AG10803 (cell line): ENCODE data around the gene PTPRR.

Experiments
- DNase-seq: peaks from one replicate; pipeline ENCODE4 v3.0.0; 2010; ENCODE audit warnings: low read depth
- H3K4me3 ChIP-seq: 2 replicates; pipeline ENCODE4 v1.5.1; 2011; ENCODE audit warnings: mild to moderate bottlenecking, low read length, control low read depth
- TF ChIP-seq, protein P1 (sequence below): conservative IDR thresholded peaks from 2 replicates; pipeline ENCODE4 v1.5.1; 2011; ENCODE audit warnings: mild to moderate bottlenecking, low read length, control low read depth, inconsistent platforms

PTPRR gene

DNA sequence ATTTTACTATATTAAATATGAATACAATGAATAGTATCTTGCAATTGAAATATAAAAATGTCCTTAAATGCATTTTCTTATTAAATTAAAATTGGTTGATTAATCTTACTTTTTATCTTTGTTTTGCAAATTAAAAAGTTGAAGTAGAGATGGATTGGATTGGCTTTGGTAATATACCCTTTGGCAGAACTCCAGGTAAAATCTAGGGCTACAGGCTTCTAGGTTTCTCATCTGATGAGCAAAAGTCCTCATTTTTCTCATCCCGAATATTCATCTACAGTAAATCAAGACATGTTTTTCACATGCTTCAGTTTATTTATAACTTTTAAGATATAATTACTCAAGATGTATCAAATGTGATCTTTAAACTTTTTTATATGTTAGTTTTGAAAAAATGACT is 2.2 kb downstream of the PTPRR start:
- TF ChIP-seq, protein P1, sequence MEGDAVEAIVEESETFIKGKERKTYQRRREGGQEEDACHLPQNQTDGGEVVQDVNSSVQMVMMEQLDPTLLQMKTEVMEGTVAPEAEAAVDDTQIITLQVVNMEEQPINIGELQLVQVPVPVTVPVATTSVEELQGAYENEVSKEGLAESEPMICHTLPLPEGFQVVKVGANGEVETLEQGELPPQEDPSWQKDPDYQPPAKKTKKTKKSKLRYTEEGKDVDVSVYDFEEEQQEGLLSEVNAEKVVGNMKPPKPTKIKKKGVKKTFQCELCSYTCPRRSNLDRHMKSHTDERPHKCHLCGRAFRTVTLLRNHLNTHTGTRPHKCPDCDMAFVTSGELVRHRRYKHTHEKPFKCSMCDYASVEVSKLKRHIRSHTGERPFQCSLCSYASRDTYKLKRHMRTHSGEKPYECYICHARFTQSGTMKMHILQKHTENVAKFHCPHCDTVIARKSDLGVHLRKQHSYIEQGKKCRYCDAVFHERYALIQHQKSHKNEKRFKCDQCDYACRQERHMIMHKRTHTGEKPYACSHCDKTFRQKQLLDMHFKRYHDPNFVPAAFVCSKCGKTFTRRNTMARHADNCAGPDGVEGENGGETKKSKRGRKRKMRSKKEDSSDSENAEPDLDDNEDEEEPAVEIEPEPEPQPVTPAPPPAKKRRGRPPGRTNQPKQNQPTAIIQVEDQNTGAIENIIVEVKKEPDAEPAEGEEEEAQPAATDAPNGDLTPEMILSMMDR: no peak
- no peak overlapping the region for H3K4me3 ChIP-seq
- DNase-seq: no peak

DNA sequence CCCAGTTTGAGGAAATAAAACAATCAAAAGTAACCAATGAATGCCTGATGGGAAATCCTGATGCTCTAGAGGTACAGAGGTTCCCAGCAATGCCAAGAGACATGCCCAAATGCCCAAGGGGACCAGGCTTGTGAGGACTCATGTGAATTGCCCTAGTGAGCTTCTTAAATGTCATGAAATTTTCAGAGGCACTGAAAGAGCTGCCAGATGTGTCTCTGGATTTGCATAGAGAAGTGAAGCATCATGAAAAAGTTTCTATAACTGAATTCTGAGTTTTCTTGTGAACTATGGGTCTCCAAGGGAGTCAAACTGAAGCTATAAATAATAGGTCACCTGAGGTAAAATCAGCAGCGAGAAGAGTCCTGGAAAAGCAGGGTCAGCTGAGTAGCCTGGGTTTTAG is 9.9 kb downstream of the PTPRR start:
- no peak for DNase-seq
- TF ChIP-seq, protein P1: no peak

DNA sequence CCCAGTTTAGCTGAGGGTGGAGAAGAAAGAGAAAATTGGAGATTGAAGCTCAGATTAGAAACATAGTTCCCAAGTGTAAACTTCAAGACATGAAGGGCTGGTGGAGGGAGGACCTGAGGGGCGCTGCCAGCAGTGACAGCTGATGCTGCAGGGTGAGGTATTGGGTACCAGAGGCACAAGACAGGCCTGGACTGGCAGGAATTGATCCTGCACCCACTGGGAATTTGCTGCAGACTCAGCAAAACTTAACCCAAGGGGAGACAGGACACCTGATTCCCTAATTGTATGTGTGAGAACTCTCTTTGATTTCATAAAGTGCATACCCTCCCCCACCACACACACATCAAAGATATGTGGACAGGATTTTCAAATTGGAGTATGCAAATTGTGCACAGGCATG is 11.6 kb downstream of the PTPRR start:
- no peak for DNase-seq
- no peak overlapping the region for H3K4me3 ChIP-seq
- TF ChIP-seq, protein P1: no peak

More for the DNA sequence above, 9.9 kb downstream of the PTPRR start:
- no peak overlapping the region for H3K4me3 ChIP-seq

DNA sequence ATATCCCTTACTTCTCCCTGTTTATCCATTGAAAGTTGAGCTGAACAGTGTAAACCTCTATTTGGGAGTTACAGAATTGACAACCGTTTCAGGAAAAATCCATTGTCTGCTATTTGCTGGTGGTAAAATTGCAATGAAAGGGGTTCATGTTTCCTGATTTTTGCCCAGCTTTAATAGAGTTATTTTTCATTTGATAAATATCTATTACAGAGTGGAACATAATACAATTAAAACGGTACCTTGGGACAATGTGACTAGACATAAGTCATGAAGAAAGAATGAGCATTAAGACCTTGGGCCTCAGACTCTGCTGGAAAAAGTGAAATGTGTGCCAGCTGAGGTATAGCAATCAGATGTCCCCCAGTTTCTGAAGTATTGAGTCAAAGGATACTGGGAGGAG is 13.1 kb downstream of the PTPRR start:
- TF ChIP-seq, protein P1: no peak
- no peak for DNase-seq
- H3K4me3 ChIP-seq: no peak overlapping the region

DNA sequence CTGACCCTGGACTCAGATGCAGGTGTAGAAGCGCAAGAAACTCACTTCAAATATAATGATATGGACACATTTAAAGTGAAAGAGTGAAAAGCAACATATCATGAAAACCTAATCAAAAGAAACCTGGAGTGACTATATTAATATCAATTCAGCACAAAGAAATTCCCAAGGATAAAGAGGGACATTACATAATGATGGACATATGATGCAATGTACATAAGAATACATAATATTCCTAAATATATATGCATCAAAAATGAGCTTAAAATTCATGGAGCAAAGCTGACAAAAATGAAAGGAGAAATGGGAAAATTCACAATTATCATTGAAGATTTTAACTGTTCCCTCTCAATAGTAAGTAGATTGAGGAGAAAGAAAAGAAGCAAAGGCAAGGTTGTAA is 24.6 kb downstream of the PTPRR start:
- DNase-seq: no peak
- no peak overlapping the region for H3K4me3 ChIP-seq
- TF ChIP-seq, protein P1: no peak

DNA sequence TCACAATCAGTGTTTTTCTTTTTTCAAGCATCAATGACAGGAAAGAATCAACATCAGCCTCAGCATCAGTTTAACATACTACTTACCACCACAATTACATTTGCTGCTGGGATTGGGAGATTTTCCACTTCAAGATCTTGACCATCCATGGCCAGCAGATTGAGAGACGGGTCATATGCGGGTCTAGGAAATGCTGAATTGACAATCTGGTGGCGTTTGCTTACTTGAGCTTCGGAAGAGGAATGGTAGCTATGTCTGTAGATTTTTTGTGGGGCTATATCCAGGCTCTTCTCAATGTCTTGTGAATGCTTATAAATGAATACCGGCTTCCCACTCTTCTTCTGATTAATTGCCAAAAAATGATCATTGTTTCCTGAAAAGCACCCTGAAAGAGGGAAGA is 27.9 kb downstream of the PTPRR start:
- H3K4me3 ChIP-seq: no peak overlapping the region
- TF ChIP-seq, protein P1: no peak
- DNase-seq: no peak

DNA sequence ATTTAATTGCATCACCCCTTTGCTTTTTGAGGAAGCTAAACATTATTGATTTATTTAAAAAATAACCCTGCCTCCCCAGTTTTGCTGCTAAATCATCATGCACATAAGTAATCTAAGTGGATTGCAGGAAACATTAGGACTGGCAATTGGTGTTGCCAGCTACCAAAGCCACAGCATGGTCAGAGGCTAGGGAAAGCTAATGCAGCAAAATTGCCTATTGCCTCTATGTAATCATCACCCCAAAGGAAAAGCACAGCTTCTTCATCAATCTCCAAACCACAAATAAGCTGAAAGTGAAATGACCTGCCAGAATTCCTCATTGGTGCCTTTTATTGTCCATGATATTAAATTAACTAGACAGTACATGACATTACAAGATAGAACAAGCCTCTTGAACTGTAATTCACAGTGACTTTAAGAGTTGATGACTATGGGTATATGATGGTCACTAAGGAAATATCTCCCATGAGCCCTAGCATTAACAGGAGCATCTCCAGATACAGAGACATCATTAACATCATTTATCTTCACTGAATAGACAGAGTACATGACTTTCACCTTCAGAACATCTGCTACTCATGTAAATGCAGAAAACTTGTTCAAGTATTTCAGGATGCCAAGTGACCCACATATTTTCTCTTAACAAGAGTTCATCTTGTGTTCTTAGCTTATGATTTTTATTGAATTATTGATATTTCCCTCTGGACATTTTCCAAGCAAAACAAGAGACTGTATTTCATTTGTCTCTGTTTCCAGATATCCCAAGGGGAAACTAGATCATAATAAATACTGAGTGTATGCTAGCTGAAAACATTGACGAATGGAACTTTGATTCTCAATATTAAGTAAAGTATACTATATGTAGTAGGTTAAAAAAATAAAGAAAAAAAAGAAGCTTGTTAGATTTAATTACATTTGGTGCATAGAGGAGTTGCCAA is 29.4 kb downstream of the PTPRR start:
- TF ChIP-seq, protein P1: no peak
- H3K4me3 ChIP-seq: no peak overlapping the region
- DNase-seq: no peak
